H1 (cell line): ENCODE measurements around the gene PLK1. TPM values are rescaled to one million over a fixed set of nuclear protein-coding genes. Genes with fewer than 3 reads are reported as not detected.

Source experiments
- CTCF ChIA-PET: fragments of 300-600 bp; sonication (Branson Sonifier 250); formaldehyde crosslinking; loops from one replicate; lab custom pipeline; 2021; ENCODE audit not compliant: partially characterized antibody; lab: Charles Lee
- POLR2A ChIA-PET: fragments of 300-600 bp; sonication (Branson Sonifier 250); formaldehyde crosslinking; loops from one replicate; lab custom pipeline; 2021; ENCODE audit warnings: inconsistent platforms; ENCODE audit not compliant: partially characterized antibody; lab: Charles Lee
- DNase-seq, 2 experiments: peaks; one replicate each; pipeline versions ENCODE4 v3.0.0 to v3.0.0-alpha.2; 2010 to 2022; ENCODE audit warnings: low spot score in 2 of 2, low read depth in 1 of 2, mixed read lengths in 1 of 2
- FAIRE-seq: peaks from 2 replicates; lab custom pipeline; 2011; peaks lifted over from hg19 to GRCh38; lab: Jason Lieb, UNC
- H2AFZ ChIP-seq: 2 replicates; pipeline ENCODE4 v1.8.1; 2012; ENCODE audit warnings: low read length, inconsistent platforms
- H2AK5ac ChIP-seq: 2 replicates; pipeline ENCODE4 v1.6.1; 2013; ENCODE audit warnings: low read depth, low read length
- H2BK120ac ChIP-seq: replicated peaks from 2 replicates; pipeline ENCODE3; 2013; ENCODE audit warnings: low read depth, low read length, inconsistent platforms
- H2BK12ac ChIP-seq: 2 replicates; pipeline ENCODE4 v1.6.1; 2013; ENCODE audit warnings: low read depth, low read length
- H2BK15ac ChIP-seq: 2 replicates; pipeline ENCODE4 v1.6.1; 2013; ENCODE audit warnings: low read length
- H2BK20ac ChIP-seq: 2 replicates; pipeline ENCODE4 v1.6.1; 2013; ENCODE audit warnings: low read length
- H2BK5ac ChIP-seq: 2 replicates; pipeline ENCODE4 v1.6.1; 2013; ENCODE audit warnings: low read depth, low read length
- H3K14ac ChIP-seq: 2 replicates; pipeline ENCODE4 v1.6.1; 2013; ENCODE audit warnings: inconsistent platforms; ENCODE audit not compliant: insufficient read length
- H3K18ac ChIP-seq: 2 replicates; pipeline ENCODE4 v1.6.1; 2013; ENCODE audit warnings: low read length; ENCODE audit errors: extremely low read depth
- H3K23ac ChIP-seq: 2 replicates; pipeline ENCODE4 v1.6.1; 2013; ENCODE audit warnings: inconsistent platforms; ENCODE audit not compliant: insufficient read length
- H3K23me2 ChIP-seq: 2 replicates; pipeline ENCODE4 v1.6.1; 2013; ENCODE audit warnings: low read depth, low read length
- H3K27ac ChIP-seq: 2 replicates; pipeline ENCODE4 v1.6.1; 2011; ENCODE audit warnings: low read depth, low read length, inconsistent platforms
- H3K27me3 ChIP-seq, 4 experiments: replicated peaks in 1 of 4; 1 replicate in 1 of 4; 2 replicates in 3 of 4; pipeline versions ENCODE4 v1.6.1 to v1.8.1; 2011 to 2013; ENCODE audit warnings: low read length in 3 of 4, mild to moderate bottlenecking in 3 of 4, inconsistent platforms in 2 of 4, mixed read lengths in 2 of 4, moderate library complexity in 1 of 4; ENCODE audit not compliant: control insufficient read depth in 3 of 4, insufficient read depth in 3 of 4; ENCODE audit errors: extremely low read depth in 1 of 4
- H3K36me3 ChIP-seq, 4 experiments: 2 replicates each; pipeline versions ENCODE4 v1.6.1 to v1.8.1; 2011 to 2013; ENCODE audit warnings: mild to moderate bottlenecking in 4 of 4, low read length in 3 of 4, moderate library complexity in 2 of 4, control low read depth in 1 of 4, inconsistent platforms in 1 of 4; ENCODE audit not compliant: insufficient read depth in 4 of 4, control insufficient read depth in 2 of 4
- H3K4ac ChIP-seq: replicated peaks from 2 replicates; pipeline ENCODE3; 2013; ENCODE audit warnings: low read length, low read depth, mixed read lengths, inconsistent platforms; ENCODE audit not compliant: insufficient read length
- H3K4me1 ChIP-seq, 4 experiments: replicated peaks in 1 of 4; 1 replicate in 1 of 4; 2 replicates in 3 of 4; pipeline versions ENCODE4 v1.6.1 to v1.8.1; 2011 to 2013; ENCODE audit warnings: low read length in 3 of 4, inconsistent platforms in 2 of 4, mixed read lengths in 1 of 4; ENCODE audit not compliant: insufficient read depth in 4 of 4, control insufficient read depth in 3 of 4
- H3K4me2 ChIP-seq, 2 experiments: 2 replicates each; pipeline versions ENCODE4 v1.6.1 to v1.8.1; 2011 to 2013; ENCODE audit warnings: low read depth in 2 of 2, low read length in 2 of 2, control low read depth in 1 of 2, inconsistent platforms in 1 of 2, mild to moderate bottlenecking in 1 of 2; ENCODE audit not compliant: insufficient read depth in 1 of 2
- H3K4me3 ChIP-seq, 4 experiments: fragments of 200-600, 300-600 bp in 1 of 4; sonication (generic), shearing (Covaris generic), sonication (Bioruptor Twin) in 1 of 4; 2 replicates each; pipeline versions ENCODE4 v1.5.1 to v1.8.1; 2011 to 2016; ENCODE audit warnings: low read length in 4 of 4, low read depth in 3 of 4, control low read depth in 2 of 4, inconsistent platforms in 2 of 4, mild to moderate bottlenecking in 2 of 4, mixed read lengths in 1 of 4, moderate library complexity in 1 of 4; ENCODE audit not compliant: insufficient read depth in 2 of 4; ENCODE audit errors: extremely low read depth in 1 of 4
- H3K56ac ChIP-seq: replicated peaks from 2 replicates; pipeline ENCODE3; 2013; ENCODE audit warnings: low read depth, mild to moderate bottlenecking, mixed read lengths, low read length, inconsistent platforms; ENCODE audit not compliant: insufficient read length
- H3K79me1 ChIP-seq: 2 replicates; pipeline ENCODE4 v1.6.1; 2013; ENCODE audit warnings: low read depth, low read length, control low read depth
- H3K79me2 ChIP-seq, 2 experiments: 2 replicates each; pipeline versions ENCODE4 v1.6.1 to v1.8.1; 2012 to 2013; ENCODE audit warnings: low read length in 2 of 2, mild to moderate bottlenecking in 2 of 2, inconsistent platforms in 1 of 2; ENCODE audit not compliant: insufficient read depth in 2 of 2, control insufficient read depth in 1 of 2
- H3K9ac ChIP-seq, 4 experiments: replicated peaks in 1 of 4; 1 replicate in 1 of 4; 2 replicates in 3 of 4; pipeline versions ENCODE4 v1.6.1 to v1.8.1; 2011 to 2013; ENCODE audit warnings: low read depth in 3 of 4, low read length in 3 of 4, control low read depth in 2 of 4, mild to moderate bottlenecking in 2 of 4, moderate library complexity in 2 of 4, inconsistent platforms in 1 of 4; ENCODE audit errors: extremely low read depth in 1 of 4
- H3K9me3 ChIP-seq, 2 experiments: 2 replicates each; pipeline versions ENCODE4 v1.6.1 to v1.8.1; 2012 to 2013; ENCODE audit warnings: mild to moderate bottlenecking in 2 of 2, moderate library complexity in 2 of 2, control low read depth in 1 of 2, inconsistent platforms in 1 of 2, low read depth in 1 of 2, low read length in 1 of 2, mixed read lengths in 1 of 2; ENCODE audit not compliant: insufficient read depth in 2 of 2
- H4K20me1 ChIP-seq, 2 experiments: replicated peaks in 1 of 2; 2 replicates each; pipeline versions ENCODE3 to v1.8.1; 2011 to 2013; ENCODE audit warnings: inconsistent platforms in 2 of 2, low read length in 2 of 2, mild to moderate bottlenecking in 1 of 2; ENCODE audit not compliant: insufficient read depth in 2 of 2, control insufficient read depth in 1 of 2
- H4K5ac ChIP-seq: 2 replicates; pipeline ENCODE4 v1.6.1; 2013; ENCODE audit warnings: low read length, low read depth, mixed read lengths, inconsistent platforms; ENCODE audit not compliant: insufficient read length
- H4K8ac ChIP-seq: 2 replicates; pipeline ENCODE4 v1.8.0; 2013; ENCODE audit warnings: mild to moderate bottlenecking, moderate library complexity, low read length, inconsistent platforms; ENCODE audit not compliant: insufficient read depth; ENCODE audit errors: extremely low read depth
- H4K91ac ChIP-seq: replicated peaks from 2 replicates; pipeline ENCODE3; 2013; ENCODE audit warnings: low read length, mixed read lengths, inconsistent platforms; ENCODE audit not compliant: insufficient read length
- ASH2L ChIP-seq: fragments of 200-600, 300-600 bp; sonication (generic); IDR thresholded peaks from one replicate; pipeline ENCODE4 v1.7.1; 2017; ENCODE audit warnings: low read length
- CHD2 ChIP-seq: IDR thresholded peaks from 2 replicates; pipeline ENCODE4 v1.6.1; 2012; ENCODE audit warnings: low read length, improper control_type of control experiment
- EZH2 ChIP-seq: fragments of 200-600 bp; sonication (generic); IDR thresholded peaks from 2 replicates; pipeline ENCODE4 v1.7.1; 2012; ENCODE audit warnings: low read depth, mild to moderate bottlenecking, moderate library complexity, low read length, inconsistent platforms; ENCODE audit not compliant: severe bottlenecking
- GABPA ChIP-seq: IDR thresholded peaks from 2 replicates; pipeline ENCODE4 v1.6.1; 2011; ENCODE audit warnings: mild to moderate bottlenecking, low read length, moderate library complexity, borderline replicate concordance; ENCODE audit not compliant: insufficient read depth
- HDAC2 ChIP-seq, 2 experiments: fragments of 300-600 bp in 1 of 2; sonication (generic) in 1 of 2; IDR thresholded peaks; 2 replicates each; pipeline ENCODE4 v1.6.1; 2011 to 2012; ENCODE audit warnings: low read depth in 2 of 2, low read length in 2 of 2, mild to moderate bottlenecking in 2 of 2, moderate library complexity in 2 of 2, borderline replicate concordance in 1 of 2, inconsistent platforms in 1 of 2
- KDM5A ChIP-seq: fragments of 200-600 bp; IDR thresholded peaks from 2 replicates; pipeline ENCODE4 v1.7.1; 2012; ENCODE audit warnings: mild to moderate bottlenecking, low read length, inconsistent platforms, mixed read lengths
- PHF8 ChIP-seq: fragments of 200-600 bp; sonication (generic); conservative IDR thresholded peaks from 2 replicates; pipeline ENCODE4 v1.7.1; 2012; ENCODE audit warnings: low read depth, mild to moderate bottlenecking, inconsistent platforms, low read length, moderate library complexity
- POLR2A ChIP-seq, 2 experiments: IDR thresholded peaks; 1 replicate in 1 of 2; 2 replicates in 1 of 2; pipeline ENCODE4 v1.6.1; 2011; ENCODE audit warnings: low read depth in 2 of 2, low read length in 2 of 2, mild to moderate bottlenecking in 2 of 2; ENCODE audit errors: control extremely low read depth in 1 of 2
- POU5F1 ChIP-seq: IDR thresholded peaks from 2 replicates; pipeline ENCODE4 v1.6.1; 2011; ENCODE audit warnings: low read depth, mild to moderate bottlenecking, low read length, moderate library complexity
- RFX5 ChIP-seq: IDR thresholded peaks from 2 replicates; pipeline ENCODE4 v1.6.1; 2011; ENCODE audit warnings: low read depth, low read length, improper control_type of control experiment, borderline replicate concordance
- SIN3A ChIP-seq, 2 experiments: IDR thresholded peaks in 1 of 2; conservative IDR thresholded peaks in 1 of 2; 2 replicates each; pipeline ENCODE4 v1.6.1; 2011 to 2012; ENCODE audit warnings: low read length in 2 of 2, improper control_type of control experiment in 1 of 2, low read depth in 1 of 2, mild to moderate bottlenecking in 1 of 2
- SIX5 ChIP-seq: IDR thresholded peaks from 2 replicates; pipeline ENCODE4 v1.6.1; 2011; ENCODE audit warnings: mild to moderate bottlenecking, low read depth, low read length
- SRF ChIP-seq: IDR thresholded peaks from 2 replicates; pipeline ENCODE4 v1.6.1; 2011; ENCODE audit warnings: mild to moderate bottlenecking, low read depth, low read length, moderate library complexity
- TAF7 ChIP-seq: optimal IDR thresholded peaks from 2 replicates; pipeline ENCODE3; 2011; ENCODE audit warnings: low read depth, mild to moderate bottlenecking, inconsistent platforms, low read length, moderate library complexity, borderline replicate concordance
- ZNF274 ChIP-seq: IDR thresholded peaks from 2 replicates; pipeline ENCODE4 v1.7.0; 2012; ENCODE audit warnings: low read length, borderline replicate concordance; ENCODE audit errors: extremely low read depth
- WGBS, 2 experiments: shearing (Covaris generic) in 1 of 2; methylation state at CpG; one replicate each; pipeline versions ENCODE4 v1.1.6 to v1.1.7; 2013 to 2015; ENCODE audit warnings: low lambda C conversion rate in 2 of 2, mixed read lengths in 2 of 2, inconsistent platforms in 1 of 2, low coverage in 1 of 2, missing lambda C conversion rate in 1 of 2; ENCODE audit not compliant: insufficient replicate concordance in 2 of 2, insufficient coverage in 1 of 2, insufficient read length in 1 of 2; ENCODE audit errors: extremely low coverage in 1 of 2, missing lambda C conversion rate in 1 of 2; 5-methylcytosine and 5-hydroxymethylcytosine counted together
- polyA plus RNA-seq, 7 experiments: library from polyadenylated mRNA; depleted of rRNA in 3 of 7; stranded (reverse) in 5 of 7; unstranded in 2 of 7; fragments of >200 nt in 5 of 7; fragments of 200-250 nt in 2 of 7; gene quantifications; 1 replicate in 5 of 7; 2 replicates in 1 of 7; 4 replicates in 1 of 7; pipeline versions ENCODE4 v1.2.1 to v1.2.3, GENCODE V29; 2011 to 2013; ENCODE audit warnings: missing spikeins in 2 of 7, mixed read lengths in 2 of 7
- total RNA-seq: library from RNA; stranded (reverse); fragmentation: NEBNext Ultra II Directional; extraction: Animal tissue kit (Norgen Biotek cat#: 25700); gene quantifications from 2 replicates; pipeline ENCODE4 v1.2.1, GENCODE V29; 2021

PLK1 gene
- total and polyA plus RNA-seq, 2 of the 8 experiments (the other 6 are each of a cell fraction or from before 2014, with no cell fraction given) = 127 to 139 TPM

DNA sequence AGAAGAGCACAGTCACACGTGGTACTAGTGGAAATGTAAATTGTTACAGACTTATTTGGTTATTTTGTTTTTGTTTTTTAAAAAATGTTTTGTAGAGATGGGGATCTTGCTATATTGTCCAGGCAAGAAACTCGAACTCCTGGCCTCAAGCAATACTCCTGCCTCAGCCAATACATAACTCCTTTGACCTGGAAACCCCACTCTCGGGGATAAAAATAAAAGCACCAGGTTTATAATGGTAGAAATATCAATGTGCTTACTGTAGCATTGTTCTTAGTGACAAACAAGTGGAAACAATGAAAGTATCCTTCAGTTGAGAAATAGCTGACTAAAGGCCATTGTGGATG lies 46.1 kb downstream of the PLK1 start:
- Histone ChIP-seq H2BK12ac (no peak overlapping the region), H3K36me3 (no peaks in the 10 kb centered on the region), H3K27me3 (no peaks in the 10 kb centered on the region), H3K79me2 (no peaks in the 10 kb centered on the region), H4K8ac (no peak overlapping the region), H3K4ac (no peak overlapping the region), H3K23ac (no peak overlapping the region), H2BK20ac (no peak overlapping the region), H3K4me3 (no peak overlapping the region), H3K56ac (no peak overlapping the region), H3K79me1 (no peaks in the 10 kb centered on the region), H2BK5ac (no peak overlapping the region), H3K27ac (no peak overlapping the region), H2AK5ac (no peak overlapping the region), H4K91ac (no peak overlapping the region), H2BK15ac (no peak overlapping the region), H3K14ac (no peak overlapping the region), H3K4me1 (peaks cover 0 to 2% (median 0%) of the 10 kb centered on the region in 4 experiments; a peak in 5 of 7 replicates), H2BK120ac (no peak overlapping the region), H3K4me2 (no peak overlapping the region), H3K18ac (no peak overlapping the region), H4K20me1 (no peaks in the 10 kb centered on the region), H3K23me2 (no peaks in the 10 kb centered on the region; the same call in 1 of the 2 replicates), H2AFZ (no peak overlapping the region), H4K5ac (no peak overlapping the region), H3K9ac (no peak overlapping the region), H3K9me3 (0 out of 4 replicates have a peak, but pooled peaks cover 0 to 3% of the 10 kb centered on the region in 2 experiments)
- WGBS, 2 experiments = 83% methylated on average over 3 of the region's 3 CpGs; no CpG with 5 or more reads in 1 of the 2 experiments
- DNase-seq (no peak), FAIRE-seq (no peak)
- ChIA-PET POLR2A (interaction anchor here (1.2 kb wide), 1 partner anchor 38 kb away, joined by 4 read pairs; no protein-coding TSS in a partner anchor), CTCF (interaction anchor here (1.2 to 2.3 kb wide), 2 partner anchors 10 to 23 kb away, joined by 3 to 8 read pairs; no protein-coding TSS in a partner anchor)
- TF ChIP-seq POU5F1 = no peak
- no peak for TF ChIP-seq SIN3A (conservative IDR thresholded peaks at IDR 0.05 in 1 of 2, IDR thresholded peaks at IDR 0.05 in 1 of 2; ENCODE audit: low read depth in 1 of 2, low read length in 2 of 2)
- no peak for TF ChIP-seq GABPA
- no peak for TF ChIP-seq SRF
- TF ChIP-seq KDM5A = no peak
- TF ChIP-seq TAF7 = no peak
- no peak for TF ChIP-seq CHD2
- TF ChIP-seq RFX5 = no peak
- TF ChIP-seq HDAC2 (IDR thresholded peaks at IDR 0.05; ENCODE audit: borderline replicate concordance in 1 of 2, low read depth in 2 of 2, low read length in 2 of 2) = no peak
- no peak for TF ChIP-seq ZNF274
- TF ChIP-seq ASH2L = no peak
- TF ChIP-seq PHF8 = no peak
- TF ChIP-seq SIX5 = no peak
- no peak for TF ChIP-seq EZH2
- TF ChIP-seq POLR2A (IDR thresholded peaks at IDR 0.05; ENCODE audit: control extremely low read depth in 1 of 2, low read depth in 2 of 2, low read length in 2 of 2) = no peak
